Activated CD4-positive, alpha-beta memory T cell treated with anti-CD3 and anti-CD28 coated beads, Interleukin-2, amount 10 ng/mL, durations not matched to agents 7 days and 5 days (primary cell): ENCODE measurements around the gene GSG1L. TPM values are rescaled to one million over a fixed set of nuclear protein-coding genes. Genes with fewer than 3 reads are reported as not detected.

Experiments used
- CTCF ChIA-PET: fragments of 350-600 bp; sonication (Branson Sonifier 250); formaldehyde crosslinking; loops from one replicate; lab custom pipeline; 2021; ENCODE audit warnings: antibody characterized with exemption, inconsistent platforms; lab: Charles Lee
- POLR2A ChIA-PET: fragments of 350-600 bp; sonication (Branson Sonifier 250); formaldehyde crosslinking; loops from one replicate; lab custom pipeline; 2021; ENCODE audit warnings: antibody characterized with exemption; lab: Charles Lee
- DNase-seq: peaks from one replicate; pipeline ENCODE4 v3.0.0-alpha.2; 2020
- H3K27ac Mint-ChIP-seq: one replicate; pipeline ENCODE4 v1.8.0; 2021; ENCODE audit warnings: mild to moderate bottlenecking, mixed read lengths
- H3K27me3 Mint-ChIP-seq: one replicate; pipeline ENCODE4 v1.8.0; 2021; ENCODE audit warnings: mixed read lengths
- H3K36me3 Mint-ChIP-seq: one replicate; pipeline ENCODE4 v1.8.0; 2021; ENCODE audit warnings: low read depth, mixed read lengths
- H3K4me1 Mint-ChIP-seq: one replicate; pipeline ENCODE4 v1.8.0; 2021; ENCODE audit warnings: mixed read lengths
- H3K4me3 Mint-ChIP-seq: one replicate; pipeline ENCODE4 v1.8.0; 2021; ENCODE audit warnings: mild to moderate bottlenecking, mixed read lengths
- H3K9me3 Mint-ChIP-seq: one replicate; pipeline ENCODE4 v1.8.0; 2021; ENCODE audit warnings: mixed read lengths
- total RNA-seq, 2 experiments: library from RNA; stranded (reverse); gene quantifications; one replicate each; pipeline ENCODE4 v1.2.3, GENCODE V29; 2021

GSG1L gene
- total RNA-seq, 2 experiments from 2014 or later: 0.55 TPM; not detected in 1

DNA sequence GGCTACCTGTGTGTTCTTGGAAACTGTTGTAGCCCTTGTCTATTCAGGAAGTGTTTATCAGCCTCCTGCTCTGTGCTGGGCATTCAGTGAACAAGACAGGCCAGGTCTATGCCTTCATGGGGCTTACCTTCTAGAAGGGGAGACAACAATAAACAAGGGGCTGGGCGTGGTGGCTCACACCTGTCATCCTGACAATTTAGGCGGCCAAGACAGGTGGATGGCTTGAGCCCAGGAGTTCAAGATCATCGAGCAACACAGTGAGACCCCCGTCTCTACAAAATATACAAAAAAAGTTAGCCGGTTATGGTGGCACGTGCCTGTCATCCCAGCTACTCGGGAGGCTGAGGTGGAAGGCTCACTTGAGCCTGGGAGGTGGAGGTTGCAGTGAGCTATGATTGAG lies 5.5 kb upstream of the GSG1L start:
- DNase-seq: no peak
- ChIA-PET CTCF (interaction anchor here (10.4 kb wide), 1 partner anchor 96 kb away, joined by 104 read pairs; no protein-coding TSS in a partner anchor), POLR2A (interaction anchor here (1.0 kb wide), 1 partner anchor 97 kb away, joined by 4 read pairs; no protein-coding TSS in a partner anchor)
- no peak overlapping the region for H3K4me3 Mint-ChIP-seq
- no peaks in the 10 kb centered on the region for H3K9me3 Mint-ChIP-seq
- no peaks in the 10 kb centered on the region for H3K36me3 Mint-ChIP-seq
- peaks cover 26% of the 10 kb centered on the region for H3K27me3 Mint-ChIP-seq
- no peaks in the 10 kb centered on the region for H3K4me1 Mint-ChIP-seq
- no peak overlapping the region for H3K27ac Mint-ChIP-seq

DNA sequence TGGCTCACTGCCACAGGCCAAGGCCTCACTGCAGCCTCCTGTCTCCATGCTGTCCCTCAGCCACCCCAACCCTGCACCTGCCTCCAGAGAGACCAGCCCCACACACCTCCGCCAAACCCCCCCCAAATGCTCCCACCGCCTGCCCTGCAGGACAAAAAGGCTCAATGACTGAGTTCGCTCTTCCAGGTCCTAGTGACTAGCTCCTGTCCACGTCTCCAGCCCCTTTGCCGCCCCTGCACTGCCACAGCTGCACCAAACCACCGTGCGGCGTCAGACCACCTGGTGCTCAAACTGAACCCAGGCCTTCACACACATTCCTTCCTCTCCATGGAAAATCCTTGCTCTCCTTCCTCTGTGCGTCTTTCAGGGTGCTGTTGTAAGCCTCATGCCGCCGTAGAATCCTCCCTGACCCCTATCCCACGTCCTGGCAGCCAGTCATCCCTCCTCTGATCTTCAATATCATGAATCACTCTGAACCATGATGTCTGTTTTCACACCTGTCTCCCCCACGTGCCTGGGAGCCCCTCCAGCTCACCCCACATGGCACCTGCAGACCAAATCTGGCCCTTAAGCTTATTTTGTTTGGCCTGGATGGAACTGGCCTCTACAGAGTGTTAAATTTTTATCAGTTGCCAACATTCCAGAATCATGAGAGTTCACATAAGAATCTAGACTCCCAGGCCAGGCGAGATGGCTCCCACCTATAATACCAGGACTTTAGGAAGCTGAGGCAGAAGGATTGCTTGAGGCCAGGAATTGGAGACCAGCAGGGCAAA lies 4.3 kb upstream of the GSG1L start:
- Mint-ChIP-seq H3K4me3 (no peak overlapping the region), H3K27me3 (peaks cover 27% of the 10 kb centered on the region), H3K27ac (no peak overlapping the region), H3K9me3 (no peaks in the 10 kb centered on the region), H3K4me1 (no peaks in the 10 kb centered on the region), H3K36me3 (no peaks in the 10 kb centered on the region)
- ChIA-PET POLR2A (no interaction called here), CTCF (interaction anchor here (0.8 to 10.4 kb wide), 2 partner anchors 95 to 150 kb away, joined by 3 to 104 read pairs; no protein-coding TSS in a partner anchor)
- no peak for DNase-seq

DNA sequence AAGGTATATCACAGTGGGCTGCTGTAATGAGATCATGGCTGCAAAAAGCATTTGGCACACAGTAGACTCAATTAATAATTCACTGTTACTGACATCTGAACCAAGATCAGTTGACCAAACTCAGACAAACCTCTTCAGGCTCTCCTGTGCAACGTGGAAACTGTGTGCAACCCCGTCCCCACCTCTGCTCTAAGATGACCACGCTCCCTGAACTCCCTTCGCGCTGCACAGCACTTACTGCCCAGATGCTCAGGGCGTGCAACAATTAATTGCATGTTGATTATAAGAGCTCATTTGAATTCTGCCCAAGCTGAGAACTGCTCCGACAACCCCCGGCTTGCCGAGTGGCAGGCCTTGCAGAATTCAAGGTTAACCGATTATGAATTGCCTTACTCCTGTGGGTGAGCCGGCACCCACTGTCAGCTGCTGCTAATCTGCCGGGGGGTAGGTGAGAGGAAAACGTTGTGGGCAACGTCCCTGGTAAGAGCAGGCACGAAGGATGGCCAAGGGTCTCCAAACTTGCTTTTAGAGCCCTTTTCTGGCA lies 1.3 kb upstream of the GSG1L start:
- Mint-ChIP-seq H3K4me1 (no peaks in the 10 kb centered on the region), H3K36me3 (no peaks in the 10 kb centered on the region), H3K27me3 (peaks cover 45% of the 10 kb centered on the region), H3K9me3 (no peaks in the 10 kb centered on the region), H3K4me3 (no peak overlapping the region), H3K27ac (no peak overlapping the region)
- POLR2A ChIA-PET: no interaction called here
- DNase-seq: no peak
- CTCF ChIA-PET: interaction anchor here (0.7 to 10.4 kb wide), 2 partner anchors 92 to 127 kb away, joined by 4 to 104 read pairs; no protein-coding TSS in a partner anchor

DNA sequence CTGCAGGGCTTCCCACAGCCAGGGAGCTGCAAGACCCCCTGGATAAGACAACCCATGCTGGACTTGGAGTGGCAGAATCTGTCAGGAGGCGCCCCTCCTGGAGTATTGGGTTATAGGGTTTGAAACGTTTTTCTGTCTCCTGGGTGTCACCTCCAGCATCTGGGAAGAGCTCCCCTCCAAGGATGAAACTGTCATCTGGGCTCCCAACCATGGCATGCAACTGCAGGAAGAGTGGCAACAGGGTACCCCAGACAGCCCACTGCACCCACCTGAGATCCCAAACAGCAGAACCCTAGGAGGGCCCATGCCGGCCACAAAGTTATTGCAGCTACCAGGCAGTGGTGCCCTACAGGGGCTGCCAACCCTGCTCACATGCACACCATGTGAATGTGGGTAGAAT lies 636 bp upstream of the GSG1L start:
- CTCF ChIA-PET: interaction anchor here (10.4 kb wide), 1 partner anchor 91 kb away, joined by 104 read pairs; no protein-coding TSS in a partner anchor
- H3K4me3 Mint-ChIP-seq: no peak overlapping the region
- H3K9me3 Mint-ChIP-seq: no peaks in the 10 kb centered on the region
- H3K27me3 Mint-ChIP-seq: peaks cover 51% of the 10 kb centered on the region
- DNase-seq: no peak
- no peaks in the 10 kb centered on the region for H3K4me1 Mint-ChIP-seq
- no peak overlapping the region for H3K27ac Mint-ChIP-seq
- POLR2A ChIA-PET: no interaction called here
- no peaks in the 10 kb centered on the region for H3K36me3 Mint-ChIP-seq

DNA sequence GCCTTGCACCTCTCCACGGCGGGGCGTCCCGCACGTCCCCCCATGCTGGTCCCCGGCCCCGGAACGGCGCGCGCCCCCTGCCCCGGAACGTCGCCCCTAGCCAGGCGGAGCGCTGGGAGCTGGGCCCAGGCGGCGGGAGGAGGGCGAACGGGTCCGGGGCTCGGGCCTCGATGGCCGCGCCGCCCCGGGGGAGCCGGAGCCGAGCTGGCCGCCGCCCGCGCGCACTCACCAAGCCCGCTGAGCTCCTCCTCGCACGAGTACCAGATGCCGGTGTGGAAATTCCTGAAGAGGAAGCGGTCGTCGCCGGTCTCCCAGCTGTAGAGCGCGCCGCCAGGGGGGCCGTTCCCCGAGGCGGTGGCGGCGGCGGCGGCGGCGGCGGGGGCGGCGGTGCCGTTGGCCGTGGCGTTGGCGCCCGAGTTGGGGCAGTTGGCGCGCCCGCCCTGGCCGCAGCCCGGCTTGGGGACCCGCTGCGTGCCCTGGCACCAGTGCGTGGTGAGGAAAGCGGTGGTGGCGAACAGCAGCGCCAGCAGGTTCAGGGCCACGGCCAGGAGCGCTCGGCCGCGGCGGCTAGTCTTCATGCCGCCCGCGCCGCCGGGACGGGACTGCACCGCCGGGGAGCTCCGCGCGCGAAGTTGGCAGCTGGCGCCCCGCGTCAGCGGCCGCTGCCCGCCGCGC lies 530 bp downstream of the GSG1L start:
- POLR2A ChIA-PET: no interaction called here
- Mint-ChIP-seq H3K27me3 (peaks cover 58% of the 10 kb centered on the region), H3K4me1 (no peaks in the 10 kb centered on the region), H3K36me3 (no peaks in the 10 kb centered on the region), H3K4me3 (no peak overlapping the region), H3K9me3 (no peaks in the 10 kb centered on the region), H3K27ac (no peak overlapping the region)
- no peak for DNase-seq
- CTCF ChIA-PET: interaction anchor here (0.6 to 10.4 kb wide), 3 partner anchors 90 to 471 kb away, joined by 3 to 104 read pairs (median 6); no protein-coding TSS in a partner anchor

DNA sequence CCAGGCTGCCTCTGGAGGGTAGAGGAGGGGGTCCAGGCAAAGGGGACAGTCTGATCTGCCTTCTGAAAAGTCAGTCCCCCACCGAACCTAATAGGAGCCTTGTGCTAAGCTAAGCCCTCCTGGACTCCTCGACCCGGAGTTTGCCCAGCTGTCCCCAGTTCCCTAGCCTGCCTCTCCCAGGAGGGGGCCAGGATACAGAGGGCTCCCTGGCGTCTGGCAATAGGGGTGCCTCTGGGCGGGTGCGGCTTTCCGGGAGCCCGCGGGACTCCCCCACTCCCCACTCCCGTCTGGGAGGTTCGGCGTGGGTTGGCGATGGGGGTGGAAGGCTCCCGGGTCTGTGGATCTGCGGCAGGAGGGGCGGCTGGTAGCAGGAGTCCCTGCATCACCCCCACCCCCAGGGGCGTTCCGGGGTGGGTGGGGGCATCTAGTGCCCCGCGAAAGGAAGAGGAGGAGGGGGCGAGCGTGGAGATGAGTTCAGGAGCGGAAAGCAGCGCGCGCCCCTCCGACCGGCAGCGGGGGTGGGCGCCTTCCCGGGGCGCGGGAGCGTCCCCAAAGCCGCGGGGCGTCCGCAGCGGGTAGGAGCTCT lies 1.2 kb downstream of the GSG1L start:
- DNase-seq: no peak
- ChIA-PET POLR2A (no interaction called here), CTCF (interaction anchor here (0.8 to 10.4 kb wide), 2 partner anchors 90 to 96 kb away, joined by 3 to 104 read pairs; no protein-coding TSS in a partner anchor)
- no peaks in the 10 kb centered on the region for H3K4me1 Mint-ChIP-seq
- peak overlapping the region; percentile 10 for H3K4me3 Mint-ChIP-seq
- peaks cover 55% of the 10 kb centered on the region for H3K27me3 Mint-ChIP-seq
- H3K27ac Mint-ChIP-seq: no peak overlapping the region
- no peaks in the 10 kb centered on the region for H3K9me3 Mint-ChIP-seq
- H3K36me3 Mint-ChIP-seq: no peaks in the 10 kb centered on the region

DNA sequence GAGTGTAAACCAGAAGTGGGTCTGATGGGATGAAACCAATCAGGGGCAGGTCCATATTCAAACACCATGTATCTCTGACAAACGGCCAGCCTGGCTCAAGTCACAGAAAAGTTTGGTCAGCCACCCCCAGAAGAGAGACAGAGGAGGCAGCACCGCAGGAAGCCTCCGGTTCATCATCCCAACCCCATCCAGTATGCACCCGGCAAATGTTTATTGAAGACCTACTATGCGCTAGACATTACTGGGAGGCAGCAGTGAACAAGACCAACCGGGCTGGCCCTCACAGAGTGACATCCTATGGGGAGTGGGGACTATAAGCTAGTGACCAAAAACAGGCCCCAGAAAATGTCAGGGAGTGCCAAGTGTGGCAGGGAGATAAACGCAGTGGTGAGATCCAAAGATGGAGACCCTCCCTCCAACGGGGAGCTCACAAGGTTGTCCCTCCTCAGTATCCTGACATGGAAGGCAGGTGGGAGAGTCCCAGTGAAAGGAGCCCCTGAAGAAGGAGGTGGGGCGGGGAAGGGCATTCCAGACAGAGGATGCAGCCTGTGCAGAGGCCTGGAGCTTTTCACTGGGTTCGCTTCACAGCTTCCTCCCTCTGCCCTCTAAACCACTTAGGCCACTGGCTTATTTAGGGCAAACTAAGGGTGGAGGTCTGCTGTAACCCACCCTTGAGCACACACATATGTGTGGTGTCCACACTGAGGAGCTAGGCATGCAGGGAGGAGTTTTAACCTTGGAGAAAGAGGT lies 2.0 kb downstream of the GSG1L start:
- Mint-ChIP-seq H3K27me3 (peaks cover 54% of the 10 kb centered on the region), H3K27ac (no peak overlapping the region), H3K36me3 (no peaks in the 10 kb centered on the region), H3K4me3 (no peak overlapping the region), H3K9me3 (no peaks in the 10 kb centered on the region), H3K4me1 (no peaks in the 10 kb centered on the region)
- no peak for DNase-seq
- POLR2A ChIA-PET: no interaction called here
- CTCF ChIA-PET: no interaction called here

DNA sequence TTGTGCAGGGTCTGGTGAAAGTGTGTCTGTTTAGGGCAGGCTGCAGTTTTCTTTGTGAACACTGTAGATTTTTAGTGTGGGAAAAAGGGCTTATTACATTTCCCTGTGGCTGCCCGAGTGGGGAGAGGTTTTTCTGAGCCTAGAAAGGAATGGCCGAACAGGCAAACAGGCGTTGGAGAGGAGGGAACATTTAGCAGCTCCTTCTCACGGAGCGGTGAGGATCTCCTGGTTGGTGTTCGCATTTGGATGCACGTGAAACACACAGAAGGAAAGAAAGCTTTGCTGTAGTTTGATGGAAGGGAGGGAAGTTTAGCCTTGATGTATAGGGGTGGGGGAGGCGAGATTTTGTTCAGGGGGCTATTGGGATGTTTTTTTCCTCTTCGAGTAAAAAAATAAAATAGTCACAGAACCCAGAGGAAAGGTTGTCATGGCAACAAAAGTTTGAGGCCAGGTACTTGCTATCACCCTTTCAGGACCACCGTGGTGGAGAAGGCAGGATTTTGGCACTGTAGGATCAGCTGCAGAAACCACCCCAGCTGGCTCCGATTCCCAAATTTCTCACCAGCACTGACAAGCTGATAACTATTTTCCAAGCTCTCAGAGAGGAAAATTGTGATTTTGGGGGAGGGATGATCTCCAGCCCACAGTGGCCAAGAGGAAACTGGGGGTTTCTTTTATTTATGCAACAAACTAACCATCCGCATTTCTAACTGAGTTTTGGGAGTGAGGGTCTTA lies 3.5 kb downstream of the GSG1L start:
- no peak for DNase-seq
- Mint-ChIP-seq H3K9me3 (no peaks in the 10 kb centered on the region), H3K4me3 (no peak overlapping the region), H3K27me3 (peaks cover 48% of the 10 kb centered on the region), H3K27ac (no peak overlapping the region), H3K36me3 (no peaks in the 10 kb centered on the region), H3K4me1 (no peaks in the 10 kb centered on the region)
- POLR2A ChIA-PET: no interaction called here
- CTCF ChIA-PET: no interaction called here

DNA sequence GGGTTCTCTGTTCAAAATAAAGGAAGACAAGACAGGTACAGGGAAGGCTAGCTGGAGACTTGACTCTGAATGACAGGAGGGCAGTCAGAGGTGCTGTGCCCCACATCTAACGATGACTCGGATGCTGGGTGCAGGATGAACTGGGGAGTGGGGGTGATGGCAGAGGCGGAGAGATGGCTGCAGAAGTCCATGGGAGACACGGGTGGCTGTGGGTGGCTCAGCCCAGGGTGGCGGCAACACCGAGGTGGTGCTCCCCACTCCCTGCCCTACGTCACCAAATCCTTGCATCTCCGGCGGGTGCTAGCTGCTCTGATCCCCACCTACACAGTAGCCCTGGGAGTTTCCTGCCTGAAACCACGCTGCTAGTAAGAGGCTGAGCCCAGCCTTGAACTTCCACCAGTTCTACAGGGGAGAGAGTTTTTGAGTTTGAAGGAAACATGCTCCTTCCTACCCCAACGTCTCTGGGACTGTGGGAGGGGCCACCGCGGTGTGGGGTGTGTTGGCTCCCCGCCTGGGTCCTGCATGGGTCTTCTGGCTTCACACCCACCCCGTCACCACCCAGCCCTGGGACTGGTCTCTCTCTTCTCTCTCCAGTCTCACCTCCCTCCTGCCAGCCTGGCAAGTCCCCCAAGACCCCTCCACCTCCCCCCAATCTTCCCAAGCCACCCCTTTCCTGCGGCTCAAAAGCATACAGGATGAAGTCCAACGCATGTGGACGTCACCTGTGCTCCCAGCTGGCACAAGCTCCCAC lies 4.5 kb downstream of the GSG1L start:
- ChIA-PET POLR2A (no interaction called here), CTCF (interaction anchor here (1.6 kb wide), 1 partner anchor 12 kb away, joined by 4 read pairs; no protein-coding TSS in a partner anchor)
- no peaks in the 10 kb centered on the region for H3K4me1 Mint-ChIP-seq
- H3K27ac Mint-ChIP-seq: no peak overlapping the region
- DNase-seq: no peak
- peaks cover 39% of the 10 kb centered on the region for H3K27me3 Mint-ChIP-seq
- no peaks in the 10 kb centered on the region for H3K9me3 Mint-ChIP-seq
- H3K4me3 Mint-ChIP-seq: no peak overlapping the region
- no peaks in the 10 kb centered on the region for H3K36me3 Mint-ChIP-seq

DNA sequence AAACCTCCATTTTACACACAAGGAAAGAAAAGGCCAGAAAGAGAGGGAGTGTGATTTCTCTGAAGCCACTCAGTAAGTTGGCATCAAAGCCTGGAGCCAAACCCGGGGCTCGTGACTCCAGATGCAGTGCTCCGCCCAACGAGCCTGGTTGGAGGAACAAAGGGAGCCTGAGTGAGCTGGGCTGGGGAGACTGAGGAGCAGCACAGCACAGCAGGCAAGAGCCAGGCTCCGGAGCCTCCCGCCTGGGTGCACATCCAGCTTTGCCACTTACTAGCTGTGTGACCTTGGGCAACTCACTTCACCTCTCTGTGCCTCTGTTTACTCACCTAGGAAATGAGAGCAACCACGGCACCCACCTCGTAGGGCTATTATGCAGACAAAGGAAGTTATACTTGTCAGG lies 5.6 kb downstream of the GSG1L start:
- POLR2A ChIA-PET: no interaction called here
- H3K27me3 Mint-ChIP-seq: peaks cover 36% of the 10 kb centered on the region
- no peaks in the 10 kb centered on the region for H3K4me1 Mint-ChIP-seq
- no peak overlapping the region for H3K27ac Mint-ChIP-seq
- no peak overlapping the region for H3K4me3 Mint-ChIP-seq
- CTCF ChIA-PET: interaction anchor here (1.6 kb wide), 1 partner anchor 13 kb away, joined by 4 read pairs; no protein-coding TSS in a partner anchor
- no peak for DNase-seq
- H3K9me3 Mint-ChIP-seq: no peaks in the 10 kb centered on the region
- no peaks in the 10 kb centered on the region for H3K36me3 Mint-ChIP-seq

DNA sequence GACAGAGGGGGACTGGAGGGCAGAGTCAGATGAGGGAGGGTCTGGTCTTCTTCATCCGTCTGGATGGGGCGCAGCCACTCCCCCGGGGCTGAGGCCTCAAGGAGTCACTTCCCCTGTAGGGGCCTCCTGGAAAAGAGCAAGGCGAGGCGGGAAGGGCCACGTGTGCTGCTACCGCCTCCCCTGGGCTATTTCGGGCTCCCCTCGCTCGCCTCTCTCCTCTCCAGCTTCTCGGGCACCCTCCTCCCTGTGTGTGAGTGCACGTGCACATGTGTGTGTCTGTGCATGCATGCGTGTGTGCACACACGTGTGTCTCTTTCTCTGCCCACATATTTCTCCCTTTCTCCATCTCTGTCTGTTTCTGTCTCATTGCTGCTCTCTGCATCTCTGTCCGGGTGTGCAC lies 10.1 kb downstream of the GSG1L start:
- no peak overlapping the region for H3K4me3 Mint-ChIP-seq
- H3K4me1 Mint-ChIP-seq: no peaks in the 10 kb centered on the region
- no peaks in the 10 kb centered on the region for H3K36me3 Mint-ChIP-seq
- peaks cover 2% of the 10 kb centered on the region for H3K9me3 Mint-ChIP-seq
- DNase-seq: no peak
- H3K27ac Mint-ChIP-seq: no peak overlapping the region
- H3K27me3 Mint-ChIP-seq: peaks cover 3% of the 10 kb centered on the region
- ChIA-PET POLR2A (no interaction called here), CTCF (no interaction called here)
